ENCODE results near the gene INTS6. TPM values are rescaled to one million over a fixed set of nuclear protein-coding genes. Genes with fewer than 3 reads are reported as not detected.

Gene INTS6
- total RNA-seq, 2 experiments from 2014 or later: 45.6 to 58.7 TPM

- CTCF ChIA-PET (ENCODE audit: unreplicated experiment): no interaction called here
- Histone ChIP-seq H3K9me2 (ENCODE audit: insufficient read depth, low read length) (no peaks in the 10 kb centered on the region), H4K20me1 (ENCODE audit: insufficient read depth, low read length) (no peaks in the 10 kb centered on the region), H3K36me3 (ENCODE audit: insufficient read depth, low read length) (no peaks in the 10 kb centered on the region), H2AFZ (ENCODE audit: low read length) (no peak overlapping the region), H3K79me2 (ENCODE audit: insufficient read depth, low read depth, low read length) (no peaks in the 10 kb centered on the region), H3K4me1 (ENCODE audit: insufficient read depth, low read length, poor library complexity, severe bottlenecking) (no peaks in the 10 kb centered on the region), H3K27ac (ENCODE audit: low read depth, low read length, poor library complexity, severe bottlenecking) (no peak overlapping the region), H3K4me3 (ENCODE audit: low read depth, low read length, poor library complexity, severe bottlenecking) (no peak overlapping the region), H3K4me2 (ENCODE audit: low read length) (no peak overlapping the region), H3K9me3 (ENCODE audit: low read length) (no peaks in the 10 kb centered on the region)
- intact Hi-C loops (cut with micrococcal nuclease; ENCODE audit: unreplicated experiment): no loop called here
- BruUV-seq (replicated peaks): no TSS peak
- POLR2A ChIA-PET: interaction anchor here (0.7 to 1.3 kb wide), 3 partner anchors 9 to 1556 kb away, joined by 3 to 4 read pairs (median 3); no protein-coding TSS in a partner anchor
- no peak for TF ChIP-seq CTCF (conservative IDR thresholded peaks at IDR 0.05; ENCODE audit: low read length)
- no peak for TF ChIP-seq EZH2phosphoT487 (IDR thresholded peaks at IDR 0.05; ENCODE audit: borderline replicate concordance, low read depth, low read length)
- no peak for DNase-seq (ENCODE audit: low spot score)
Measured at GRCh38 chr13:51478418-51479198, 25.8 kb upstream of the INTS6 start.

GRCh38 chr13:51477653-51478324 lies 25.0 kb upstream of the INTS6 start:
- ChIA-PET CTCF (ENCODE audit: unreplicated experiment) (no interaction called here), POLR2A (interaction anchor here (0.7 to 1.3 kb wide), 2 partner anchors 10 to 23 kb away, joined by 3 read pairs; no protein-coding TSS in a partner anchor)
- BruUV-seq (replicated peaks): no TSS peak
- Histone ChIP-seq H3K4me1 (ENCODE audit: insufficient read depth, low read length, poor library complexity, severe bottlenecking) (no peaks in the 10 kb centered on the region), H4K20me1 (ENCODE audit: insufficient read depth, low read length) (no peaks in the 10 kb centered on the region), H3K9me2 (ENCODE audit: insufficient read depth, low read length) (no peaks in the 10 kb centered on the region), H3K4me3 (ENCODE audit: low read depth, low read length, poor library complexity, severe bottlenecking) (no peak overlapping the region), H3K4me2 (ENCODE audit: low read length) (no peak overlapping the region), H3K79me2 (ENCODE audit: insufficient read depth, low read depth, low read length) (no peaks in the 10 kb centered on the region), H3K9me3 (ENCODE audit: low read length) (no peaks in the 10 kb centered on the region), H2AFZ (ENCODE audit: low read length) (no peak overlapping the region), H3K36me3 (ENCODE audit: insufficient read depth, low read length) (no peaks in the 10 kb centered on the region), H3K27ac (ENCODE audit: low read depth, low read length, poor library complexity, severe bottlenecking) (no peak overlapping the region)
- no peak for DNase-seq (ENCODE audit: low spot score)
- no peak for TF ChIP-seq CTCF (conservative IDR thresholded peaks at IDR 0.05; ENCODE audit: low read length)
- TF ChIP-seq EZH2phosphoT487 (IDR thresholded peaks at IDR 0.05; ENCODE audit: borderline replicate concordance, low read depth, low read length): no peak
- intact Hi-C loops (cut with micrococcal nuclease; ENCODE audit: unreplicated experiment): no loop called here

GRCh38 chr13:51477149-51477548 lies 24.3 kb upstream of the INTS6 start:
- BruUV-seq (replicated peaks): no TSS peak
- Histone ChIP-seq H3K27ac (ENCODE audit: low read depth, low read length, poor library complexity, severe bottlenecking) (no peak overlapping the region), H3K4me1 (ENCODE audit: insufficient read depth, low read length, poor library complexity, severe bottlenecking) (no peaks in the 10 kb centered on the region), H3K4me3 (ENCODE audit: low read depth, low read length, poor library complexity, severe bottlenecking) (no peak overlapping the region), H4K20me1 (ENCODE audit: insufficient read depth, low read length) (no peaks in the 10 kb centered on the region), H3K9me3 (ENCODE audit: low read length) (no peaks in the 10 kb centered on the region), H2AFZ (ENCODE audit: low read length) (no peak overlapping the region), H3K79me2 (ENCODE audit: insufficient read depth, low read depth, low read length) (no peaks in the 10 kb centered on the region), H3K4me2 (ENCODE audit: low read length) (no peak overlapping the region), H3K36me3 (ENCODE audit: insufficient read depth, low read length) (no peaks in the 10 kb centered on the region), H3K9me2 (ENCODE audit: insufficient read depth, low read length) (no peaks in the 10 kb centered on the region)
- POLR2A ChIA-PET: interaction anchor here (0.7 to 1.1 kb wide), 3 partner anchors 30 to 168 kb away, joined by 3 read pairs; no protein-coding TSS in a partner anchor
- intact Hi-C loops (cut with micrococcal nuclease; ENCODE audit: unreplicated experiment): no loop called here
- DNase-seq (ENCODE audit: low spot score): no peak
- no peak for TF ChIP-seq EZH2phosphoT487 (IDR thresholded peaks at IDR 0.05; ENCODE audit: borderline replicate concordance, low read depth, low read length)
- no peak for TF ChIP-seq CTCF (conservative IDR thresholded peaks at IDR 0.05; ENCODE audit: low read length)
- CTCF ChIA-PET (ENCODE audit: unreplicated experiment): no interaction called here

Measured in OCI-LY7 (cell line).